ENCODE data around the gene SLC16A1.
"Not testable (repeated sequence)": the region's sequence is repeated elsewhere in the genome, so short reads cannot be mapped to it uniquely, and the experiment has no call there.

The SLC16A1 gene, protein sequence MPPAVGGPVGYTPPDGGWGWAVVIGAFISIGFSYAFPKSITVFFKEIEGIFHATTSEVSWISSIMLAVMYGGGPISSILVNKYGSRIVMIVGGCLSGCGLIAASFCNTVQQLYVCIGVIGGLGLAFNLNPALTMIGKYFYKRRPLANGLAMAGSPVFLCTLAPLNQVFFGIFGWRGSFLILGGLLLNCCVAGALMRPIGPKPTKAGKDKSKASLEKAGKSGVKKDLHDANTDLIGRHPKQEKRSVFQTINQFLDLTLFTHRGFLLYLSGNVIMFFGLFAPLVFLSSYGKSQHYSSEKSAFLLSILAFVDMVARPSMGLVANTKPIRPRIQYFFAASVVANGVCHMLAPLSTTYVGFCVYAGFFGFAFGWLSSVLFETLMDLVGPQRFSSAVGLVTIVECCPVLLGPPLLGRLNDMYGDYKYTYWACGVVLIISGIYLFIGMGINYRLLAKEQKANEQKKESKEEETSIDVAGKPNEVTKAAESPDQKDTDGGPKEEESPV

DNA sequence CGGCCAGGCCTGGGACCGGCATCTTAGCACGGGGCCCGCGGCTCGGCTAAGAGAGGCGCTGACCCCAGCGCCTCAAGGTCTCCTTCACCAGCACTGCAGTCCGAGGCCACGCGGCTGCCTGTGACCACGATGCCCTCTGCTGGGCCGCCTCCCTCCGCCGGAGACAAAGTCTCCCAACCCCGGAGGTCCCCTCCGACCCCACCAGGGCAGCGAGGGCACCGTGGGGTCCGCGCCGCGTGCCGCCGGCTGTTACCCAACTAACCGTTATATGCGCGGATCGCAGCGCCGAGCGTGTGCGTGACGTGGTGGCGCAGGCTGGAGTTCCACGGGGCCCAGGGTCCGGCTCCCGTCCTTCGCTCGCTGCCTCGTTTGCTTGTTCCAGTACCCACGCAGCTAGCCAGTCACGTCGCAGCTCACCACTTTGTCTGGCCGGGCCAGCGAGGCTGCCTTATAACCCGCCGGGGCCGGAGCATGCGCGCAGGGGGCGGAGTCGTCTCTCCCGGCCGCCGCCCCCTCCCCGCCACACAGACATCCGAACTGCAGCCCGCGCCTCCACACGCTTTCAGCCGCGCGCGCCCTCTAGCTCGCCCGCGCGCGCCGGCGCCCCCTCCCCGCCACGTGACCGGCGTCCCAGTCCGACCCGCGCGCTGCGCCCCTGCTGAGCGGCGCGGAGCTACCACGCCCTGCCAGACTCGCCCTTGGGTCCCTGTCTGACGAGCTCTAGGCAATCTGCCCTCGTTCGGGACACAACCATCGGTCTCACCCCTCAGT is at the start of gene SLC16A1:
Gene SLC16A1, minus strand, starts transcription at position 424 of the 771 bp plus-strand sequence. CDS start 26,888 bp downstream, outside the sequence.
- peak; percentile 96 for DNase-seq

DNA sequence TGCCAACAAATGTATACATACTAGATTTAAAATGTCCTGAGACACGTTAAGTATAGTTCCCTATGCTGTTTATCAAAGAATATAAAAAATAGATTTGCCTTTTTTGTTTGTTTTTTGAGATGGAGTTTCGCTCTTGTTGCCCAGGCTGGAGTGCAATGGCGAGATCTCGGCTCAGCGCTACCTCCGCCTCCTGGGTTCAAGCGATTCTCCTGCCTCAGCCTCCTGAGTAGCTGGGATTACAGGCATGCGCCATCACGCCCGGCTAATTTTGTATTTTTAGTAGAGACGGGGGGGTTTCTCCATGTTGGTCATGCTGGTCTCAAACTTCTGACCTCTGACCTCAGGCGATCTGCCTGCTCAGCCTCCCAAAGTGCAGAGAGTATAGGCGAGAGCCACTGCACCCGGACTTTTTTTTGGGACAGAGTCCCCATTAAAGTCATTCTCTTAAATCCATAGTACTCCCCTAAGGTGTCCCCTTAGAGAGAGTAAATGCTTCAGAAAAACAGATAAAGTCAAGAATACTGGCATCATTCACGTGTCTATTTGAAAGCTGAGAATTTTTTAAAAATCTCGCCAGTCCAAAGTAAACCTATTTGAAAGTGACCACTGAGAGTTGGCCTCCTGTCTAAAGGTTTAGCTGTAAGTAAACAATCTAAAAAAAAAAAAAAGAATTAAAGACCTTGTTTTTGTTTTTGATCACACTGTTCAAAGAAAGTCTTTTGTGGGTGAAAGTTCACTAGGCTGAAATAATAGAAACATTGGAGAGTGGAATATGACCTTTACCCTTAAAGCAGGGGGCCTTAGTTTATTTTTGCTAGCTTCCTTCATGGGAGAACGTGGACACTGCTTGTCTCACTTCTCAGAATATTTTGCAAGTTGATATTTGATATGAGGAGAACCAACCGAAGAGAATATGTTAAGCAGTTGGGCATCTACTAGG is 48.0 kb upstream of the SLC16A1 start:
- DNase-seq, result no peak

DNA sequence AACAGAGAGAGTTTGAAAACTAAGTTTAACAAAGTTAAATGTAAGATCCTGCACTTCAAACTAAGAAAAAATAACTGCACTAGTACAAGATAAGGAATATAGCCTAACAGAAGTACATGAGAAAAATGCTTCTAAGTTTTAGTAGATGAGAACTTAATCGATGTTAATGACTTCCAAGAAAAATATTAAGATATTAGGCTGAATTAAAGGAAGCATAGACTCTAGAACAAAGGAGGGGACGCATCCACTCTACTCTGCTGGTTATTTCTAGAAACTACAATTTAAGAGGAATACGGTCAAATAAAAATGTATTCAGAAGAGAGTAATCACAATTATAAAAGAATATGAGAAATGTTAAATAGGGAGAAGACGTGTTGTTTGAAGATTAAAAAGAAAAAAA is 46.3 kb upstream of the SLC16A1 start:
- DNase-seq, result no peak

DNA sequence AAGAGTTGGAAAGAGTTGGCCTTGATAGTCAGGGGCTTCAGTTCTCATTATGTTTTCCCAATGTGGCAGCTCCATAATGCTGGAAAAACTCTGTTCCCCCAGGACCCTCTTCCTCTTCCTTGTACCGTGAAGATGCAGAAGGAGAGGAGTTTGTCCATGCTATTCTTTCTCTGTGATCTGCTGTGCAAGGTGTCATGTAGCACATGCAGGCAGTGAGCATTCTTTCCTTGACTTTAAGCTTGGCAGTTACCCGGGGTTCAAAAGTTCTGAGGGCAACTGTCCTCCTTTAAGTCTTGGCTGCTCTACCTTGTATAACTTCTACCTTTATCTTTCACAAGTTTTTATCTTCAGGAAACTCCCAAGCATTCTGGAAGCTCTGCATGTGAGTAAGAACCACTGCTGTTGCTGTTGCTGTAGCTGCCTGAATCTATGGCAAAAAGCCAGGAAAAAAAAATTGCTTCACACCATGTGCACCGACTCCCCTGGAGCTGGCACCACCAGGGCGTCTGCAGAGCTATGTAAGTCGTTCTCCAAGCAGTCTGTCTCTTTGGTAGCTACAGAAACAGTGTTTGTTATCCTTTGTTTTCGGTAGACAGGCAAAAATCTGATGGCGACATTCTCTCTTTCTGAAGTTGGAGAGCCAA is 42.7 kb upstream of the SLC16A1 start:
- peak; percentile 29 for DNase-seq

DNA sequence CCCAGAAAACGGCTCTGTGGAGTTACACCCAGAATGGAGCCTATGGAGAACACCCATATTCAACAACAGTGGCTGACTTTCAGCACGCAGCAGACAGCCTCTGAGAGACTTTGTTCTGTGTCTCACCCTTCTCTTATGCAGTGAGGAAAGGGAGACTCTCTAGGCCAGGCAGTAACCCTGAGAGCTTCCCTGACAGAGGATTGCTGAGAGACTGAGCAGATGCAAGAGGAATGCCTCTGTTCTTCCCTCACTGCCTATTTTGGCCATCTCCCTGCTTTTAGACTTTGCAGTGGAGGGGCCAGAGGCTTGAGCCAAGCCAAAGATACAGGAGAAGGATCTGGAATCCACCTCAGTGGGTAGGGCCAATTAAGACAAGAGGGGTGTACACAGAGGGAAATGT is 41.8 kb upstream of the SLC16A1 start:
- peak; percentile 17 for DNase-seq

DNA sequence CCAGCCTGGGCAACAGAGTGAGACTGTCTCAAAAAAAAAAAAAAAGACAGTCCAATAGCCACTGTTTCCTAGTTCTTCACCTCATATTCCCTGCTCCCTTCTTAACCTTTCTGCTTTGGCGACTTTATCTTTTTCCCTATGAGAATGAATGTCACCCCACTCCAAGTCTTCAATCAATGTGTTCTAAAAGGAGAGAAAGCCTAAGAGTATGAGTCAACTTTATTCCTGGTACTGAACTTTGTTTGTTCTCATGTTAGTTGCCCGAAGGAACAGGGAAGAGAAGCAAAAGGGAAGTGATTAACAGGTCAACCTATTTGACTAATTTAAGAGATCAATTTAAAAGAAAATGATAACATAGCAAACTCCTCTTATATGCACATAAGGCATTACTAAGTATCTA is 39.9 kb upstream of the SLC16A1 start:
- no peak for DNase-seq

DNA sequence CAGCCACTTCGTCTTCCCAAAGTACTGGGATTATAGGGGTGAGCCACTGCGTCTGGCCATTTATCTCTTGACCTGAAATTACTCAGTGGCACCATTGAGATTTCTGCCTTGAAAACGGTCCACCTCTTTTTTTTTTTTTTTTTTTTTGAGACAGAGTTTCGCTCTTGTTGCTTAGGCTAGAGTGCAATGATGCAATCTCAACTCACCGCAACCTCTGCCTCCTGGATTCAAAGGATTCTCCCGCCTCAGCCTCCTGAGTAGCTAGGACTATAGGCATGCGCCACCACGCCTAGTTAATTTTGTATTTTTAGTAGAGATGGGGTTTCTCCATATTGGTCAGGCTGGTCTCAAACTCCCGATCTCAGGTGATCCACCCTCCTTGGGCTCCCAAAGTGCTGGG is 39.0 kb upstream of the SLC16A1 start:
- DNase-seq, result not testable (repeated sequence)

DNA sequence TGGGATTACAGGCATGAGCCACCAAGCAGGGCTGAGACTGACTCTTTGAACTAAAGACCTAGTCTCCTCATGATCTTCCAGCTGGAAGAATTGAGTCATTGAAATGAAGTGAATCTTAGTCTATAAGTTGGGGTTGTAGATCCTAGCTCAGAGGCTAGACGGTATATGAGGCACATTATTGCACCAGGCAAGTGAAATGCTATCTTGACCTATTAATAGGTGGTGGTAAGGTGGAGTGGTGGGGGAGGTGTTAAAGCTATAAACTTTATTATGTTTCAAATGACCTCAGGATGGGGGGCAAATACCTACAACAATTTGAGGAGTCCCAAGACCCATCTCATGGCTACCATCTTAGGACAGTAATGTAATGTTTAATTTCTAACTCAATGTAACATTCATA is 36.8 kb upstream of the SLC16A1 start:
- DNase-seq, result no peak

DNA sequence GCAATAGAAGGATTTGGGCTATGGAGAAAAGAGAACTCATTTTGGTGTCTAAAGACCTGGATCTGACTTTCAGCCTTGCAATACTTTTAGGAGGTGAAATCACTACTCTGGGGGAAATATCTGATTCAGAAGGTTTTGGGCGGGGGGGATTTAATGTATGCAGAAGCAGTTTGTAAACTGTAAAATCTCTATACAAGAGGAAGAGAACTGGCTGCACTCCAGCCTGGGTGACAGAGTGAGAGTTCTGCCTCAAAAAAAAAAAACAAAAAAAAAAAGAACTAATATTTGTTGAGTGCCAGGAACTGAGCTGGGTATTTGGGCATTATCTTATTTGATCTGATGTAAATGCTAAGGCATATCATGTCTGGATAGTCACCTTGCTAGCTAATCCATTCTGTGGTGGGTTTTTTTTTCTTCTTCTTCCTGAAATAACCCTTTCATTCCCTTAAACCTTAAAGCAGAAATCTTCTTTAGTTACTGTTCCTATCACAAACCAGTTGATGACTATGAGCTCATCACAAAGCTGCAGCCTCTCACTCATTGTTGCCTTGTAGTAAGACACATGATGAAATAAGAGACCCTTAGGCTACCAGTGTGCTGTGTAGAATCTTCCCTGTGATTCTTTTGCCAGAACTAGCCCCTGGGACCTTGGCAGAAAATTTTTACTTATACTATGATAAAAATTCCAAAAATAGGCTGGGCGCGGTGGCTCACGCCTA is 35.6 kb upstream of the SLC16A1 start:
- no peak for DNase-seq

DNA sequence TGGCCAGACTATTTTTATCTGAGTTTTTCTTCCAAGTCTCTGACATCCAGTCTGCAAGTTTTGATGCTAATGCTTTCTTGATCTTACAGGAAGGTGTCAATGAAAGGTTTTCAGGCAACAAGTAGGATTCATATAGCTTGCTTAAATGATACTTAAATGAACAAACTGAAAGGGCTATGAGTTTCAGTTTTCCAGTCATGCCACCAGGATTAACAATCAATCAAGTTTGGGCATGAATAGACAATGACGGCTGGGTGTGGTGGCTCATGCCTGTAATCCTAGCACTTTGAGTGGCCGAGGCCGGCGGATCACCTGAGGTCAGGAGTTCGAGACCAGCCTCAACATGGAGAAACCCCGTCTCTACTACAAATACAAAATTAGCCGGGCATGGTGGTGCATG is 34.3 kb upstream of the SLC16A1 start:
- no peak for DNase-seq

DNA sequence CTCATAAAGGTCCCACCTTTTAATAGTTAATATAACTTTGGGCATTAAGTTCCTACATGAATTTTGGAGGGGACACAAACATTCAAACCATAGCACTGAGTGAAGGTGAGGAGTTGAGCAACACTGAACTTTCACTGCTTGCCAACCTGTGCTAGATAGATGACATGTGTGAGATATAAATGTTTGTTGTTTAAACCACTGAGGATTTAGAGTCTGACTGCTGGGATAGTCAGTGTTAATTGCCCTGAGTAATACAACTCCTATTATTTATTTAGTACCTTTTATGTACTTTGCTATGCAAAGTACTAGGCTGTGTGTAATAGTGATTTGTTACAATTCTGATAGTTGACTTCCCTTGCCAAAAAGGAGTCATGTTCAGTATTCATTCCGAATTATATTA is 32.4 kb upstream of the SLC16A1 start:
- no peak for DNase-seq

DNA sequence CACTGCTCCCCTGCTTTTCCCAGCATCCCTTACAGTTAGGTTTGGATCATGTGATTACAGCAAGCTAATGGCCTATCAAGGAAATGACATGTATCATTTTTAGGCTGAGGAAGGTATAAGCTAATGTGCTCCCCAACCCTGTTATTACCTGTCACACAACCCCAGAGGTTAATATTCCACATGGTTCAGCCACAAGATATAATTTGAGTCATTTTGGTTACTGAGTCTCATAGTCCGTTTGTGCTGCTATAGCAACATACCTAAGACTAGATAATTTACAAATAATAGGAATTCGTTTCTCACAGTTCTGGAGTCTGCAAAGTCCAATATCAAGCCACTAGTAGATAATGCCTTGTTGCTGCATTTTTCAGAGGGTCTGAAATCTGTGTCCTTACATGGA is 29.1 kb upstream of the SLC16A1 start:
- no peak for DNase-seq

DNA sequence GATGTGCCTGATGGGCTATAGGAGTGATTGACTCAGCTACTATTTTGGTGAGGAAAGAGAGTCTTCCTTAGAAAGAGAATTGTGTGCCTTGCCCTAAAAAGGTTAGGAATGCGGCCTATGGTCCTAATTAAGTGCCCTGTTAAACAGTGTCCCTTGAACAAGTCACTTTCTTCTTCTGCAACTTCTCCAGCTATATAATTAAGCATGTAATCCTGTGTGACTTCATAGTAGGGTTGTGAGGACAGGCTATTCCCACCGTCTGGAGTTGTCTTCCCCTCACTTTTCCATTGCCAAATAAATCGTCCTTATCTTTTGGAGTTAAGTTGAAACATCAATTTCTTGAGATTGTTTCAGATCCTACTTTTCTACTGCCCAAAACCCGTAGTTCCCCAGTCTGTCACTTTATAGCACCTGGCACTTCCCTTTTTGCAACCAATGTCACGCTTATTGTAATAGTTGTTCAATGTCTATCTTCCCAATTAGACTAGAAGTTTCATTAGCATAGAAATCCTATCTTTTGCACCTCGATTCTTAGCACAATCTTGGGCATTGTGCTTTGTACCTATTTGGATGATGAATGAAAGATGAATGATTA is 27.6 kb upstream of the SLC16A1 start:
- DNase-seq, result no peak

DNA sequence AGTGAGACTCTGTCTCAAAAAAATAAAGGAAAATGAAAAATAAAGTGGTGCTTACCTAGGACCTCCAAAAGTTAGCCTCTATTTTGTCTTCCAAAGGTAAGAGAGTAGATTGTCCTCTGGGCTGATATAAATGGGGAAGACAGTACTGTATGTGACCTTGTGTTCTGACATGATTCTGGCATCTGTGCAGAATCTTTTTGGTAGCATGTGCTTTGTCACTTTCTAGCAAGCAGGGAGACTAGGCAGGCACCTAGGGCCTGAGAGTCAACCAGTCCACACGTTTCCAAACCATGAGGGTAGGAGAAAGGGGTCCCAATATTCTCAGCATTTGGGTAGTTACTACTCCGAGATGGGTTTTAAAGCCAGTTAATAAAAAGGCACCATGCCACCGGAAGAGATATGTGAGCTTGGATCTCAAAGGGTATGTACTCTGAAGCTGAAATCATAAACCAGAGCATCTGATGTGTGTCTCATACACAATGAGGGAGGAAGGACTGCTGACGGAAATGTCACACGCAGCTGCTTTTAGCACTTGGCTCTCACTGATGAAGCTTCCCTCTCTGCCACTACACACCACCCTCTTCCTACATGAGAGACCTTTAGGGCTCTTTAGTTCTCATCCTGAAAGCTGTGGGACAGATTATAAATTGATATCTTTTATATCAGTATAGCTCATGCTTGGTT is 27.0 kb upstream of the SLC16A1 start:
- DNase-seq, result peak; percentile 23

DNA sequence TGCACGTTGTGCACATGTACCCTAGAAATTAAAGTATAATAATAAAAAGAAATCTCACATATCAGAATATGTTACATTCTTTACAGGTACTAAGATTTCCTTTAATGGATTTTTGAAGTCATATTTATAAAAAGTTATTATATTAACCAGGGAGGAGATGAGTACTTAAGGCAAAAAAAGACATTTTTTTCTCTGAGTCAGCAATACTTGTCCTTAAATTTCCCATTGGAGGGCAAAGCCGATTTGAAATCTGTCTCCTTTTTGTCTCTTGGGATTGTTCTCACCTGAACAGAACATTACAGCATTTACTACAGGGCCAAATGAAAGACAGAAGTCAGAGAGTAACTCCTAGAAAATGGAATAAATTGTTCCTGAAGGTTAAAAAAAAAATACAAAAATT is 26.3 kb upstream of the SLC16A1 start:
- no peak for DNase-seq

DNA sequence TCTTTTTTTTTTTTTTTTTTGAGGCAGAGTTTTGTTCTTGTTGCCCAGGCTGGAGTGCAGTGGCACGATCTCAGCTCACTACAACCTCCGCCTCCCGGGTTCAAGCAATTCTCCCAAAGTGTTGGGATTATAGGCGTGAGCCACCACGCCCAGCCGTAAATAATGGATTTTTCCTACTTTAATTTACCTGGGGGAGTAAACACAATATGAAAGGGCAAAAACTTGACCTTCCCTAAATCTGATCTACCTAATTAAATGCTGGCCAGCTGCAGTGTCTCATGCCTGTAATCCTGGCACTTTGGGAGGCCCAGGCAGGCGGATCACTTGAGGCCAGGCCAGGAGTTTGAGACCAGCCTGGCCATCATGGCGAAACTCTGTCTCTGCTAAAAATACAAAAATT is 25.8 kb upstream of the SLC16A1 start:
- DNase-seq, result not testable (repeated sequence)

DNA sequence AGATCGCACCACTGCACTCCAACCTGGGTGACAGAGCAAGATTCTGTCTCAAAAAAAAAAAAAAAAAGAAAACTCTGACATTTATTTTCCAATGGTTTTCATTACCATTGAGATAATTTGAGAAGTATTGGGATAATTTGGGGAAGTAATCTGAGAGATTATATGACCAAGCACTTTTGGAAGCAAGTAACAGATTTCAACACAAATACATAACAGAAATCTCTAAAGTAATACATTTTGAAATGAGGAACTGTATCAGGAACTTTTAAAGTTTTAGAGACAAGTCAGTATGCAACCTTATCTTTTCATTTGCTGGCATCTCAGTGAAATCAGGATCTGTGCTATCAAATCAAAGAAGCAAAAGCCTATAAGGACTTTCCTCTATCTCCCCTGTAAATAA is 25.4 kb upstream of the SLC16A1 start:
- DNase-seq, result no peak

DNA sequence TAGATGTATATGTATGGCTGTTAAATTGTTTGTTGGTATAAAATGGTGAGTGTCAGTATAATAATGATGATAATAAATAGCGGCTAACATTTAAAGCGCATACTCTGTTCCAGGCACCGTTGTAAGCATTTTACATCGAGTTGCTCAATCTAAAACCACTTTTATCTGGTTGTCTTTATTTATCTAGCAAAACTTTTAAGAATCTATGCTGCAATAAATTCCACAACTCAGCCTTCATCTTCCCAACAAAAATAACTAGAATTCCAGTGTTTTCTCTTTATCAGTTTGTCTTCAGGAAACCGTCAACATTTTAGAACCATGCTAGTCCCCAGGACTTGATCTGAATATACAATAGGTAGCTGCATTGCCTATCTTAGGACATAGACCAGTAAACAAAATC is 19.3 kb upstream of the SLC16A1 start:
- DNase-seq, result no peak

DNA sequence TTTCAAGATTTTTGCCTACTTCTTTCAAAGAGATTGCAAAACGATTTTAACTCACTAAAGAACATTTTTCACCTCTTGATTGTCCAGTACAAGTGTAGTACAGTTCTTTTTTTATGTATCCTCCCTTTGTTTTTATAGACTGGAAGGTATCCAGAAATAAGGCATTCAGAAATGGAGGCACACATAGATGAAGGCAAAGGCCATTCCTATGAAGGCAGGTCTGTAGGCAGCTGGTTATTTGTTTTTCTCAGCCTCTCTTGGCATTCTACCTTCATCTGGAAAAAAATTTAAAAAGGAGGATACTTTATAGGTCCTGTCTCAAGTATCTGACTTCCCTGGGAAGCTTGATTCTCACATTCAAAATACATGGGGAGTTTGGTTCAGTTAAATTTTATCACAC is 18.6 kb upstream of the SLC16A1 start:
- DNase-seq, result no peak

DNA sequence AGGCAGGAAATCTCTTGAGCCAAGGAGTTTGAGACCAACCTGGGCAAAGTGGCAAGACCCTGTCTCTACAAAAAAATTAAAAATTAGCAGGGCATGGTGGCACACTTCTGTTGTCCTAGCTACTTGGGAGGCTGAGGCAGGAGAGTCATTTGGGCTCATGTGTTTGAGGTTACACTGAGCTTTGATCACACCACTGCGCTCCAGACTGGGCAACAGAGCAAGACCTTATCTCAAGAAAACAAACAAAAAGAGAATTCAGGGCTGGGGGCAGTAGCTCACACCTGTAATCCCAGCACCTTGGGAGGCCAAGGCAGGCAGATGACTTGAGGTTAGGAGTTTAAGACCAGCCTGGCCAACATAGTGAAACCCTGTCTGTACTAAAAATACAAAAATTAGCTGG is 17.8 kb upstream of the SLC16A1 start:
- no peak for DNase-seq

DNA sequence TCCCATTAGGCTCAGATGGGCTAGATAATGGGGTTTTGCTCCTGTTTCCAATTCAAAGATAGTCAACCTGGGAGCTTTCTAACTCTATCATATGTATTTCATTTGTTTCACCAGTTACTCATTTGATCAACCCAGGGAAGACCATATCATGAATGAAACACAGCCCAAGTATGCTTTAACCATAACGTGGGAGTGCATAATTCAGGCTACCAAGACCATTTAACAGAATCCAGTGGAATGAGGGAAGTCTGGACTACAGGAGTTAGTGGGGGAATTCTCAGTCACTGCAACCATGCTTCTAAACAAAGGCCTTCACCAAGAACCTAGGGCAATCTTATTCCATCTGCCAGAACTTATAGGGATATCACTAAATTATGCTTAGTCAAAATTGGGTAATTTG is 15.0 kb upstream of the SLC16A1 start:
- no peak for DNase-seq

Measured in femur (tissue), 1 donor.